Kidney tubule cell (primary cell): ENCODE data around the gene CHGA.
A peak's percentile ranks its signal among the peaks of the same experiment; 100 is the strongest.

Experiments
- DNase-seq: peaks from one replicate; pipeline ENCODE4 v3.0.0-alpha.2; 2018; ENCODE audit warnings: low spot score

Gene CHGA

DNA sequence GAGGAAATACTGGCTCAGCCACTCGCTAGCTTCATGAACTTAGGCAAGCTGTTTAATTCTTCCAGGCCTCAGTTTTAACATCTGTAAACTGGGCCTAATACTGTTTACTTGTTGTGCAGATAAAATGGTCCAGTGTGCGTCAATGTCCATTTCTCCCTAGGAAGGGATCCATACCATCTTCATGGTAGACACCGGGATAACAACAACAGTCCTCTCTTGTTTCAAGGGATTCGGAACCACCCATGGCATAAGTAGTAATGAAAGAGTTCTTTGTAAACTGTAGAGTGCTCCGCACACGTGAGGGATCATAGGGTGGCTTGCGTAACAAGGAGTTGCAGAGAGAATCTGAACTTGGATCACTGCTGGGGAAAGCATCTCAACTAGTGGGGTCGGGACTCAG, 17.3 kb upstream of the CHGA start:
- no peak for DNase-seq

- no peak for DNase-seq
Measured at GRCh38 chr14:92906420-92906819, 16.5 kb upstream of the CHGA start.

GRCh38 chr14:92906823-92907222, 16.1 kb upstream of the CHGA start:
- no peak for DNase-seq

DNA sequence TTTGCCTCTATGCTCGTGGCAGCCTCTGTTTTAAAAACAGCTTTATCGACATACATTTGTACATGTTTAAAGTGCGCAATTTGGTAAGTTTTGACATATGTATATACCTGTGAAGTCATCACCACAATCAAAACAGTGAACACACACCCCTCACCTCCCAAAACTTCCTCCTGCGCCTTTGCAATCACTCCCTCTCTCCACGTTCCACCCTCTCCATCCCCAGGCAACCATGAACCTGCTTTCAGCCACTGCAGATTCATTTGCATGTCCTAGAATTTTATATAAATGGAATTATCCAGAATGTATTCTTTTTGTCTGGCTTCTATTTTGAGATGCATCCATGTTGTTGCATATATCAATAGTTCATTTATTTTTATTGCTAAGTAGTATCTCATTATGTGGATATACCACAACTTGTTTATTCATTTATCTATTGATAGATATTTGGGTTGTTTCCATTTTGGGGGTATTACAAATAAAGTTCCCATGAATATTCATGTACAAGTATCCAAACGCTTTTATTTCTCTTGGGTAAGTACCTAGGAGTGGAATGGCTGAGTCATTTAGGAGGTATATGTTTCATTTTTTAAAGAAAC, 15.5 kb upstream of the CHGA start:
- no peak for DNase-seq

DNA sequence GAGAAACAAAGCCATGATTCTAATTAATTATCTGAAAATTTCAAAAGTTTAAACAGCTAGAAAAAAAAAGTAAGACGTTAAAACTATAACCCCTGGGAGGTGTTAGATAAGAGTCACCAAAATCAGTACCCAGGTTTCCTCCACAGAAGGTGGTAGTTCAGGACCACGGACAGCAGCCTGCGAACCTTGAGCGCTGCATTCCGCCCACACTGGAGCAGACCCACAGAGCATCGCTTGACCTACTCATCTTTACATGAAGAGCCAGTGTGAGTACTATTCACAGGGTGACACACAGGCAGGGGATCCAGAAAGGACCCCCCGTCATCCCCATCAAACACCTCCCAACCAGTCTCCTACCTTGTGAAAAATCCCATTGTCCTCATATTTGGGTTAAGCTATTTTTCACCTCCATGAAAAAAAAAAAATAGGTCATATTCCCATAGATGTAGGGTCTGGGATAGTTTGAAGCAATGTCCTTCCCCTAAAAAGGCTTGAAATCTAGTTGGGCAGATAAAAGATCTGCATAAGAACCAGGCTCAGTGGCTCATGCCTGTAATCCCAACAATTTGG, 8.8 kb upstream of the CHGA start:
- DNase-seq: peak; percentile 12

DNA sequence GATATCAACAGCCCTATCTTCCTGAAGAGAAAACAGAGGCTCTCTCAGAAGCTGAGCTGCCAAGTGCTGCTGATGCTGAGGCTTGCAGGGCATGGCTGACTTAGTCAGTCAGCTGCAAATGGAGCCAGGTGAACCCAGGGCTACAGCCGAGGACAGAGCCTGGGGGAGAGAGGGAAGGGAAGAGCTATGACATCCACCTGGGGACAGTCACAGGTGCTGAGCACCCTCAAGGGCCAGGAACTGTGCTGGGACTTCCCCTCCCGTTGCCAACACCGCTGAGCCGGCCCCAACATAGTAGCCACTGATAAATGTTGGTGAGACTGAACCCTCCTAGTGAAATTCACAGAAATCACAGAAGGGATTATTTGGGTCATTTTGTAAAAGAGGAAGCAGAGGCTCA, 6.7 kb upstream of the CHGA start:
- DNase-seq: no peak

DNA sequence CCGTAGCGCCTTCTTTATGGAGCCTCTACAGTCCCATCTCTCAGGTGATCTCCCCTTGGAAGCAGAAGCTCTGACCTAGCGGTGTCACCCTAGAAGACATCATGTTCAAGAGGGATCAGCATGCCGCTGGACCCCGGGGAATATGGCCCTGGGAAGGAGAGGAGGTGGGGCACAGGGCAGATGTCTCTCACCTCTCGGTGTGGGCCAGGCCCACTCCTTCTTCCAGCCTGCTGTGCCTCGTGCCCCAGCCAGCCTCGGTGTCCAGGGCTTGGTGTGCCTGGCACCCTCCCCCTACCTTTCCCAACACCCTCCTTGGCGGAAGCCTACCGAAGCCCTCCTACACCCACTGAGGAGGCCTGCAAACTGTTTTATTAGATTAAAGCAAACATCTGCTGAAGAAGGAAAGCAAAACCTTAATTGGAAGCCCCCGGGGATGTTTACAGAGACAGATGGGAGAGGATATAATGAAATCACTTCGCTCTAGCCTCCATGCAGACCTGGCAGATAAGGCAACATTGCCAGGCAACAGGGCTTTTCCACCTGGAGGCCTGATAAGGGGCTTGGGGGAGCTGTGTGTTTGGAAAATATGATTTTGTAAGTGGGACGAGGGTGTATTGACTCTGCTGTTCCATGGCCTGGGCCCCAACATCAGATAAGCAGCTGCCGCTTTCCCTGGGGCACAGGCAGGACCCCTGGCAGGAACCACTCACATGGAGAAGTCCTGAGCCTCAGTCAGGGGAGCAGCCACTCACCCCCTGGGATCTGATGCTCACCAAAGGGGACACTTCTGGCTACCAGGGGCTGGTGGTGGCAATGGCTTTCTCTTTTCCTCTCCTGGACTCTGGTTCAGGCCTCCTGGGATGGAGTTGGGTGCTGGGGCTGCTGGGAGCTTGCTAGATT, 5.7 kb upstream of the CHGA start:
- DNase-seq: no peak

DNA sequence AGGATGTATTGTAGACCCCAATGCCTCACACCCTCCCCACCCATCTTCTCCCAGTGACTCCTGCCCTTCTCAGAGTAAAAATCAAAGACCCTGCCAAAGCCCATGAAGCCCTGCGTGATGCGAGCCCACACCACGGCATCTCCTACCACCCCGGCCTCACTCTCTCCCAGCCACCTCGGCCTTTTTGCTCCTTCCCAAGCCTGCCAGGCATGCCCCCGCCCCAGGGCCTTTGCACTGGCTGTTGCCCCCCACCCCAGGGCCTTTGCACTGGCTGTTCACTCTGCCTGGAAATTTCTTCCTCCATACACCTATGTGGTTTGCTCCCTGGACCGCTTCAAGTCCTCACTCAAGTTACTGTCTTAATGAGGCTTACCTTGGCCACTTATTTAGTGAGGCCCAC, 5.0 kb upstream of the CHGA start:
- no peak for DNase-seq

GRCh38 chr14:92920001-92920400, 2.9 kb upstream of the CHGA start:
- DNase-seq: no peak

DNA sequence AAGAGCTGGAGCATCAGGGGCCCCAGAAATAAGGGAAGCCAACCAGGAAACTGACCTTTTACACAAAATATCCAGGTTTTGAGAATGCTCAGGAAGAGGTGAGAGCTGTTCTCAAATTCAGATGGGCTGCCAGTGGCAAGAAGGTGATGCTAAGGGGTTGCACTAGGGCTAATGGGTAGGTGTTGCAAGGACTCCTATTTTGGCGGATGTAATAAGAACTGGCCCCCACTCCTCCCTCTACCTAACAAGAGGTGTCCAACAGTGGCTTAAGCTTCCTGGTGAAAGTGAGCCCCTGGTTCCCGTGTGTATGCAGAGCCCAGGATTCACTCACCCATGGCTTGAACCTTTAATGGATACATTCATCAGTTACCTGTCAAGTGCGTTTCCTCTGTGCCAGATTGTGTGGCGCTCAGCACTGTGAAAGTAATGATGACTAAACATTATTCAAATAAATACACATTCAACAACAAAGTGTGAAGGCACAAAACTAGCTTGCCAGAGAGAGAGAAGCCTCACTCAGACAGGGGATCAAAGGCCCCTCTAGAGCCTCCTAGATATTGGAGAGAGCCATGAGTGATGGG, 705 bp upstream of the CHGA start:
- DNase-seq: no peak

- no peak for DNase-seq
Measured at GRCh38 chr14:92923744-92924103, 774 bp downstream of the CHGA start.

- no peak for DNase-seq
Measured at GRCh38 chr14:92924247-92924646, 1.3 kb downstream of the CHGA start.

- no peak for DNase-seq
Measured at GRCh38 chr14:92925446-92925845, 2.5 kb downstream of the CHGA start.

DNA sequence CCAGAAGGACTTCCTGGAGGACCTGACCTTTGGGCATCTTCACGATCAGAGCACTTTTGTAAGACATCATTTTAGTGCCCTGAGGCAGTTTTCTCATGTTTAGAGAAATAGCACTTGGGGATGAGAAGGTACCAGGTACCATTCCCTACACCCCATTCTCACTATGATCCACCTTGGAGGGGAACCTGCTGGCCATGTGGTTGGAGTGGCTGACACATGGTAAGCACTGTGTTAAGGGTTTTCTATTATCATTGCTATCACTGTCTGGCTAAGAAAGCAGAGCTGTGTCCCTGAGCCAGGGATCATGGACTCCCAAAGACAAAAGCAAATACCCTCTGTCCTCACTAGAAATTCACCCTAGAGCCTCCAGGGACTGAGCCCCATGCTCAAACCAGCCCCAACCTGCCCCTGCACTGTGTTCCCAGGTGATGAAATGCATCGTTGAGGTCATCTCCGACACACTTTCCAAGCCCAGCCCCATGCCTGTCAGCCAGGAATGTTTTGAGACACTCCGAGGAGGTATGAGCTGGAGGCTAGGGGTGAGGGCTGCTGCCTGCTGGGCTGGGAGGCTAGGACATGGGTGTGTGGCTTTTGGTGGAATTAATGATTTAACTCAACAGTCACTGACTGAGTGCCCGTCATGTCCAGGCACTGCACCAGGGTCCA, 3.4 kb downstream of the CHGA start:
- DNase-seq: no peak

DNA sequence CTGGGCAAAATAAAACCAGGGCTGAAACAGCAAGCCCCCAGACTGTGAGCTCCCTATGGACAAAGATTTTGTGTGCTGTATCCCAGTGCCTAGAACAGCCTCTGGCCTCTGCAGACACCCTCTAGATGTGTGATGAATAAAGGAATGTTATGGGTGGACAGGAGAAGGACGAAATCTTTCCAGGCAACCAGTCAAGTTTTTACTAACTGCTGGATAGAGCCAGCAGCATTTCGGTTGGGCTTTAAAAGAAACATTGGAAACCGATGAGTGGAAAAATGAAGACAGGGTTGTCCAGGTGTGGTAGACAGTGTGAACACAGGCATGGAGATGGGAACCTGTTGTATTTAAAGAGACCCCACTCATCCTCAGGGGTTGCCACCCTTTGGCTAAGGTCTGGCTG, 4.0 kb downstream of the CHGA start:
- DNase-seq: no peak

DNA sequence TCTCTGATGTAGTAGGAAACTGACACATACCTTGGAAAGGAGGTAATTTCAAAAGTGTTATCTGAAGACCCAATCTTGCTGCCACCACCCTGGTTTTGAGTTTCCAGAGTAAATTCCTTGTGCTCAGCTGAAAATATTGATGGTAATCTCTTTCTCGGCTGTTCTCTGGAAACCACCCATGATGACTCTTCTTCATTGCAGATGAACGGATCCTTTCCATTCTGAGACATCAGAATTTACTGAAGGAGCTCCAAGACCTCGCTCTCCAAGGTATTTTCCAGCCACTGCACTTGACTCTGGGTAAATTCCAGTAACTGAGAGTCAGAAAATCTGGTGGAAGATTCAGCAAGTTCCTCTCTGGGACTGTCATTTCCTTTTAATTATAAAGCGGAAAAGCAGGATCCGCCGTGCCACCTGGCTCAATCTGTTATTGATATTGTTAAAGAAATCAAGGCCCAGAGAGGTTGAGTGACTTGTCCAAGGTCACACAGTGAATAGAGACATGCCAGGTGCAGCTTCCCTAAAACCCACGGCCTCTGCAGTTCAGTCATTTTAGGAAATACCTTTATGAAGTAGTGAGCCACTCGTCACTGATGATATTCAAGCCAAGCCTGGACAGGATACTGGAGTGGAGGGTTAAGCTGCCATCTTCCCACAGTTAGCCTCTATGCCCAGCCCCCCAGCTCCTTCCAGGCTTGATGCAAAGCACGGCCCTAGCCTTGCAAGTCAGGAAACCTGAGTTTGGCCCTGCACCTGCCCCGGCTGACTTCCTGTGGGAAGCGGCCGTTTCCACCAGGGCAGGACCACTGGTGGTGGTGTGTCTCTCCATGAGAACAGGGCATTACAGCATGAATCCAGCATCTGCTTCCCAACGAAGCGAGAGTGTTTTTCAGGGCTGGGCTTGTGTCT, 4.7 kb downstream of the CHGA start:
- peak; percentile 5 for DNase-seq

DNA sequence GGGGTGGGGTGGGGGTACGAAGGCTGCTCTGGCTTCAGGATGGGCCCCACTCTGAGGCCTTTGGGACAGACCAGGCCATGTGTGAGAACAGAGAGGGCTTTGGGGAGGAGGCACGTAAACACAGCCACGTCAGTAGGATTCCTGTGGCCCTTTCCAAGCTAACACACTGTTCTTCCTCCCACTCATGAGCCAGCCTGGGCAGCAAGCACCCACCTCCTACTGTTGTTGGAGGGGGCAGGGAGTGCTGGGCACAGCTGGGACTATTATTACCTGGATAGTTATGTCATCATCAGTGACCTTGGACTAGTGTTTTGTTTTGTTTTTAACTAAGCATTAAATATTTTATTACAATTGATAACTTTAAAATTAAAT, 5.3 kb downstream of the CHGA start:
- no peak for DNase-seq

DNA sequence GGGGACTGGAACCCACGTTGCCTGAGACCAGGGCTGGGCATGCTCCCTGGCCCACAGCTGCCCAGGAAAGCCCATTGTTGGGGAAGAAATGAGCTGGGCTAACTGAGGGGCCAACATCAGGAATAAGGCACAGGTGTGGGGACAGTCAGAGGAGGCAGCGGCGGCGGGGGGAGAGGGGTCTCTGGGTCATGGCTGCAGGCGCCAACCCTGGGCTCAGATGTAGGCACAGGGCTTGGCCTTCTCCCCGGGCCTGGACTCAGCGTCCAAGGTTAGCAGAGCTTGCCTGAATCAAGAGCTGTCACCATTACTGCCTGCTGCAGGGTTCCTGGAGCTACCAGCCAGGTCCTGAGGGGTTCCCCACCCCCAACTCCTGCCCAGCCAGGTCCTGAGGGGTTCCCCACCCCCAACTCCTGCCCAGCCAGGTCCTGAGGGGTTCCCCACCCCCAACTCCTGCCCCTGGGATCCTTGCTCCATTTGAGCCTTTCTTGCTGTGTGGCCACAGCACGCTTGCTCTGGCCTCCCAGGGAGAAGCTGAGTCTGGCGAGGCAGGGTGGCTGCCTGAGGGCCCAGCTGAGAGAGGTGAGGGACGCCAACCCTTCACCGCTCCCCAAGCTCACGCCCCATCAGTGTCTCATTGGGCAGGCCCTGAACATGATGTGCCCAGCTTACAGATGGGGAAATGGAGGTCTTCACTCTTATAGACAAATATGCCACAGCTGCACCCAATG, 6.2 kb downstream of the CHGA start:
- no peak for DNase-seq

GRCh38 chr14:92929689-92930608, 7.0 kb downstream of the CHGA start:
- DNase-seq: no peak
